CD4-positive, alpha-beta T cell treated with Interleukin-17A for 4 hours (primary cell): ENCODE data around the gene IRF3.

Experiments
- DNase-seq: peaks from one replicate; pipeline ENCODE4 v3.0.0-alpha.2; 2020; ENCODE audit warnings: mixed read lengths

Gene IRF3

GRCh38 chr19:49665036-49665350, 664 bp downstream of the IRF3 start:
- DNase-seq = peak; percentile 14

DNA sequence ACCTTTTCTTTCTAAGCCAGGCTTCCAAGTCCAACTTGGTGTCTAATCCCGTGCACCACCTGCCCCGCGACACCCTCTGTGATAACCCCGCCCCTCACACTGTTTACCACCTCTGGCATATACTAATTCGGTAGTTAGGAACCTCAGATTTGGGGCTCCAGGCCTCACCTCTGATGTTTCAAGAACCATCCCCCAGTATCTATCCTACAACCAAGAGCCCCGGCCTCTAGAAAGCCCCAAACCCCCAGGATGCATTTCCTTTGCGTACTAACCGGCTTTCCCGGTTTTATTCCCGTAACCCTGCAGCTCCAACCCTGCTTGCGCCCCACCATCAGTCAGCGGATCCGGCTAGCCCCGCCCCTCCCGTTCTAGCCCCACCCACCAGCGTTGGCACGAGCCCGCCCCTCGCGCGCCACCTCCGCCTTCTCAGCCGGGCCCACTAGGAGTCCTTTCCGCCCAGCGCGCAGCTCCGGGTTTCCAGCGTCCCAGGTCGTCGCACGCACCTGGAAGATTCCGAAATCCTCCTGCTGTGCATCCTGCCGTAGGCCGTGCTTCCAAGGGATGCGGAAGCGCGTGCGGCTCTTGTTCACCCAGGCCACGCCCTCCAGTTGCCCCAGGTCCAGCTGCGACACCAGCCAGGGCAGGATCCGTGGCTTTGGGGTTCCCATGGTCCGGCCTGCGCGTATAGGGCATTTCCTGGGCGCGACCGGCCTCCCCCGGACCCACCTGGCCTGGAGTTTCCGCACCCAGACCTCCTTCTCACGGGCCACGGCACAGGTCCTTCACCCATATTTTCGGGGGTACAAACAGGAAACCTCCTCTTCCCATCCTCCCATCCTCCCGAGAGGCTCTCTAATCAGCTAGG, 1.3 kb downstream of the IRF3 start:
- peak; percentile 97 for DNase-seq

- DNase-seq = no peak
These were observed 2.4 kb downstream of the IRF3 start for GRCh38 chr19:49663224-49663623.

DNA sequence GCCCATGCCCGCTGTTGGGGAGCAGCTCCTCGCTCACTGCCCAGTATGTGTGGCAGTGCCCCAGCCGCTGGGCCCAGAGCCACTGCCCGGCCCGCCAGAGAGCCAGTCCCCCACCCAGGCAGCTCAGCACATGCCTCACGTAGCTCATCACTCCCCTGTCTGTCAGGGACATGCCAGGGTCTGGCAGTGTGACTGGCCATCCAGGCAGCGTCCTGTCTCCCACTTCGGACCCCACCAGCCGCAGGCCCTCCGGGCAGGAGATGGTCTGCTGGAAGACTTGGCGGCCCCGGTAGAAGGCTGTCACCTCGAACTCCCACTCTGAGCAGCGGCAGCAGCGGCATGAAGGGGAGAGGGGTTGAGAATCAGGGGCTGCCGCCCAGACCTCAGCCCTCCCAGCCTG, 3.6 kb downstream of the IRF3 start:
- no peak for DNase-seq

DNA sequence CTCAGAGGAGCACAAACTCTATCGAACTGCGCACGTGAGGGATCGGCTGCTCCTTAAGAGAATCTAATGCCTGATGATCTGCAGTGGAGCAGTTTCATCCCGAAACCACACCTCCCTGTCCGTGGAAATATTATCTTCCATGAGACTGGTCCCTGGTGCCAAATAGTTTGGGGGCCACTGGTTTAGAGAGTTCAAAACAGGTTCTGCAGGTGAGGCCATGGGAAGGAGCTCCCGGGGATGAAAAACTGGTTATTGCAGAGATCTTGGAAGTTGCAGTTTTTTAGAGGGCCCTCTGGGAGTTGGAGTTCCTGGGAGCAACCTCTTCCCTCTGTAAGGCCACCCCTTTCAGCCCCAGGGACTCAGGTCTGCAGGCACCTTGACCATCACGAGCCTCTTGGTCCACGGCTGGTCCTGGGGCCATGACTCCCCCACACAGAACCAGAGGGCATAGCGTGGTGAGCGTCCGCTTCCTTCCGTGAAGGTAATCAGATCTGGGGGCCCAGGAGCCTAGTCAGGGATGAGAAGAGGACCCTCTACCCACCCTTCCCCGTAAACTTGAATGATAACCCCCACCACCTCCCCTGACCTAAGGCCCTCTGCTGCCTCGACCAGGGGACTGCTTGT, 5.2 kb downstream of the IRF3 start:
- no peak for DNase-seq

- DNase-seq = no peak
These were observed 6.9 kb downstream of the IRF3 start for GRCh38 chr19:49658566-49659442.

GRCh38 chr19:49658139-49658517, 7.5 kb downstream of the IRF3 start:
- DNase-seq = no peak

GRCh38 chr19:49657493-49658138, 8.0 kb downstream of the IRF3 start:
- no peak for DNase-seq

DNA sequence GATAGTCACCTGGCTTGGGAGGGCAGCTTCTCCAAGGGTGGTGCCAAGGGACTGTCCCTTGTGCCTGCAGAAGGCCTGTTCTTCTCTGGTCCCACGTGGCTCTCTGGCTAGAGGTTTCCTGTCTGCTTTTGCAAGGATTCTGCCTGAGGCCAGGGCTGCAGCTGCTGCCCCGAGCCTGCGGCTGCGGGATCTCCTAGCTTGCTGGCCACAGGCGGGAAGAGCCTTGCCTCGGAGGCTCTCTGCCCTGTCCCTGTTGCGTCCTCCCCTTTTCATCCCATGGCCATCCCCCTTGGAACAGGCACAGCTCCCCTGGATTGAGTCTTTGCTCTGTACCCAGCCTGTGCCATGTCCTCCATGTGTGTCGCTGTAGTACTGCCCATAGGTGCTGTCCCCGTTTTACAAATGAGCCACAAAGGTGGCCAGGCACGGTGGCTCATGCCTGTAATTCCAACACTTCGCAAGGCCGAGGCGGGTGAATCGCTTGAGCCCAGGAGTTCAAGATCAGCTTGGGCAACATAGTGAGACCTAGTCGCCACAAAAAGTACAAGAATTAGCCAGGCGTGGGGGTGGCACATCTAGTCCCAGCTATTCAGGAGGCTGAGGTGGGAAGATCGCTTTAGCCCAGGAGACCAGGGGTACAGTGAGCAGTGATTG, 9.1 kb downstream of the IRF3 start:
- no peak for DNase-seq

DNA sequence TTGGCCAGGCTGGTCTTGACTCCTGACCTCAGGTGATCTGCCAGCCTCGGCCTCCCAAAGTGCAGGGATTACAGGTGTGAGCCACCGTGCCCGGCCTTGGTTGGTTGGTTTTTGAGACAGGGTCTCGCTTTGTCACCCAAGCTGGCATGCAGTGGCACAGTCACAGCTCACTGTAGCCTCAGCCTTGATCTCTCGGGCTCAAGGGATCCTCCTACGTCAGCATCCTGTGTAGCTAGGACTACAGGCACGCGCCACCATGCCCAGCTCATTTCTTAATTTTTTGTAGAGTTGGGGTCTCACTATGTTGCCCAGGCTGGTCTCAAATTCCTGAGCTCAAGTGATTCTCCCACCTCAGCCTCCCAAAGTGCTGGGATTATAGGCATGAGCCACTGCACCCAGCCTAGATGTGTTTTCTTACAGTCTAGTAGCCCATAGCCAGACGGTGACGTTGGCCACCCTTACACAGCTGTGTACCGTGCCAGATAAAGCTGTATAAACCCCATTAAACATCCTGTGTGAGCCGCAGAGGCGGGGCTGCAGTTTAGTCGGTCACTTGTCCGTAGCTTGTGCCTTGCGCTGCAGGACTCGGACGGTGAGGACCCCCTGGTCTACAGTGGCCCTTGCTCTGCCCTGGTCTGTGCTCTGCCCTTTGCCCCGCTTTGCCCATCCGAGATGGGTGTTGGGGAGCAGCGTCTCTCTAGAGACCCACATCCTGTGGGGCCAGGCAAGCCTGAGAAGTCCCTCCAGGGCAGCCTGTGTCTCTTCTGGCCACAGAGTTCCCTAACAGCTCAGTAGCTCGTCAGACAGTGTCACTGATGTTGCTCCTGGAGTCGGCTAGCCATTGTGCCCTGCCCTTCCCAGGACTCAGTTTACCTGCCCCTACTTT, 9.8 kb downstream of the IRF3 start:
- DNase-seq = no peak

- DNase-seq = no peak
These were observed 11.1 kb downstream of the IRF3 start for GRCh38 chr19:49654581-49654980.

- no peak for DNase-seq
These were observed 12.2 kb downstream of the IRF3 start for GRCh38 chr19:49653466-49653806.

GRCh38 chr19:49652551-49653465, 12.8 kb downstream of the IRF3 start:
- no peak for DNase-seq

- DNase-seq = no peak
These were observed 13.7 kb downstream of the IRF3 start for GRCh38 chr19:49651820-49652550.

DNA sequence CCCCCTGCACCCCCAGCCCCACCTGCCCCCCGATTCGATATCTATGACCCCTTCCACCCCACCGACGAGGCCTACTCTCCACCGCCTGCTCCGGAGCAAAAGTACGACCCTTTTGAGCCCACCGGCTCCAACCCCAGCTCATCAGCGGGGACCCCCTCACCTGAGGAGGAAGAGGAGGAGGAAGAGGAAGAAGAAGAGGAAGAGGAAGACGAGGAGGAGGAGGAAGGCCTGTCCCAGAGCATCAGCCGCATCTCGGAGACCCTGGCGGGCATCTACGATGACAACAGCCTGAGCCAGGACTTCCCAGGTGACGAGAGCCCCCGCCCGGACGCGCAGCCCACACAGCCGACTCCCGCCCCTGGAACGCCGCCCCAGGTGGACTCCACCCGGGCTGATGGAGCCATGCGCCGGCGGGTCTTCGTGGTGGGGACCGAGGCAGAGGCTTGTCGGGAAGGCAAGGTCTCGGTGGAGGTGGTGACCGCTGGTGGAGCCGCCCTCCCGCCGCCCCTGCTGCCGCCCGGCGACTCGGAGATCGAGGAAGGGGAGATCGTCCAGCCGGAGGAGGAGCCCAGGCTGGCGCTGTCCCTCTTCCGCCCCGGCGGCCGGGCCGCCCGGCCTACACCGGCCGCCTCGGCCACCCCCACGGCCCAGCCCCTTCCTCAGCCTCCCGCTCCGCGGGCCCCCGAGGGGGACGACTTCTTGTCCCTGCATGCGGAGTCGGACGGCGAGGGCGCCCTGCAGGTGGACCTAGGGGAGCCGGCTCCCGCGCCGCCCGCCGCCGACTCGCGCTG, 14.4 kb downstream of the IRF3 start:
- no peak for DNase-seq

GRCh38 chr19:49646586-49646985, 19.1 kb downstream of the IRF3 start:
- no peak for DNase-seq

DNA sequence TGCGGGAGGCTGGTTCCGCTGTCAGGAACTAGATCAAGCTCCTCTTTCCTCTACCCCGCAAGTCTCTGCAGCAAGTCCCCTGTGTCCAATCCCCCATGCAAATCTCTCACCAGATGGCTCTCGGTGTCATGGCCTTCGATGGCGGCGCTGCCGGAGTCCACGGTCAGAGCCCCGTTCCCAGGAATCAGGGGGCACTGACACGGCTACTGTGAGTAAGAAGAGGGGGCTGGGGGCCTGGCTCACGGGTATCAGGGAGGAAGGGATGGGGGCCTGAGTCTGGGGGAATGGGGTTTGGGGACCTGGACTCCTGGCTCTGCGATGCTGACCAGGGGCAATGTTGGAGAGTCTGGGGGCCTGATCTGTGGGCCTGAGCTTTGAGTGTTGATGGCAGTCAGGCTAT, 19.7 kb downstream of the IRF3 start:
- DNase-seq = no peak

- no peak for DNase-seq
These were observed 20.1 kb downstream of the IRF3 start for GRCh38 chr19:49645592-49645991.

GRCh38 chr19:49643466-49643865, 22.2 kb downstream of the IRF3 start:
- DNase-seq = no peak
